Activated T-helper 9 cell treated with anti-CD3 and anti-CD28 coated beads, Interleukin-2, amount 50 U/mL, for 16 hours (primary cell): ENCODE data around the gene GRIN2B.

ENCODE experiments used
- DNase-seq: peaks from one replicate; pipeline ENCODE4 v3.0.0-alpha.2; 2020; ENCODE audit warnings: low read depth

GRIN2B gene

GRCh38 chr12:13956060-13956590, 25.3 kb downstream of the GRIN2B start:
- no peak for DNase-seq

- DNase-seq: no peak
Measured at GRCh38 chr12:13952096-13952495, 29.3 kb downstream of the GRIN2B start.

GRCh38 chr12:13950502-13950901, 30.9 kb downstream of the GRIN2B start:
- no peak for DNase-seq

- DNase-seq: no peak
Measured at GRCh38 chr12:13948621-13949020, 32.8 kb downstream of the GRIN2B start.

- no peak for DNase-seq
Measured at GRCh38 chr12:13947276-13947946, 34.0 kb downstream of the GRIN2B start.

GRCh38 chr12:13945641-13946040, 35.8 kb downstream of the GRIN2B start:
- DNase-seq: no peak

- no peak for DNase-seq
Measured at GRCh38 chr12:13945236-13945635, 36.2 kb downstream of the GRIN2B start.

- DNase-seq: no peak
Measured at GRCh38 chr12:13942826-13943225, 38.6 kb downstream of the GRIN2B start.

GRCh38 chr12:13941258-13942249, 39.8 kb downstream of the GRIN2B start:
- no peak for DNase-seq

GRCh38 chr12:13940335-13940865, 41.0 kb downstream of the GRIN2B start:
- no peak for DNase-seq

- no peak for DNase-seq
Measured at GRCh38 chr12:13937735-13938134, 43.7 kb downstream of the GRIN2B start.

- DNase-seq: no peak
Measured at GRCh38 chr12:13935169-13935568, 46.2 kb downstream of the GRIN2B start.
